OCI-LY7 (cell line): ENCODE measurements around the gene OR52K1. TPM values are rescaled to one million over a fixed set of nuclear protein-coding genes. Genes with fewer than 3 reads are reported as not detected.

Source experiments
- BruUV-seq: library from RNA; stranded (reverse); fragments of 400-500 nt; replicated peaks from 2 replicates; lab custom pipeline; 2021; lab: Mats Ljungman, UMichigan
- CTCF ChIA-PET: fragments of 300-600 bp; sonication (Branson Sonifier 250); formaldehyde crosslinking; loops from one replicate; lab custom pipeline; 2022; ENCODE audit warnings: antibody characterized with exemption; ENCODE audit not compliant: unreplicated experiment; lab: Charles Lee
- POLR2A ChIA-PET: fragments of 300-600 bp; sonication (Branson Sonifier 250); formaldehyde crosslinking; loops from one replicate; lab custom pipeline; 2022; ENCODE audit warnings: antibody characterized with exemption; lab: Charles Lee
- DNase-seq: peaks from one replicate; pipeline ENCODE4 v3.0.0-alpha.2; 2015; ENCODE audit warnings: low spot score
- H2AFZ ChIP-seq: fragments of 200-600 bp; sonication (generic), shearing (Covaris generic); 2 replicates; pipeline ENCODE4 v1.6.1; 2014; ENCODE audit warnings: mild to moderate bottlenecking, antibody characterized with exemption, low read length, moderate library complexity
- H3K27ac ChIP-seq: fragments of 200-600 bp; sonication (generic); 2 replicates; pipeline ENCODE4 v1.5.1; 2014; ENCODE audit warnings: mixed run types, low read depth, mild to moderate bottlenecking, moderate library complexity, low read length, inconsistent platforms; ENCODE audit not compliant: poor library complexity, severe bottlenecking
- H3K36me3 ChIP-seq: fragments of 200-600 bp; sonication (generic); 2 replicates; pipeline ENCODE4 v1.6.1; 2014; ENCODE audit warnings: mild to moderate bottlenecking, antibody characterized with exemption, low read length, moderate library complexity, mixed read lengths; ENCODE audit not compliant: insufficient read depth
- H3K4me1 ChIP-seq: fragments of 200-600 bp; sonication (generic); 2 replicates; pipeline ENCODE4 v1.5.1; 2014; ENCODE audit warnings: mild to moderate bottlenecking, low read length; ENCODE audit not compliant: insufficient read depth, poor library complexity, severe bottlenecking
- H3K4me2 ChIP-seq: fragments of 200-600 bp; sonication (generic); 2 replicates; pipeline ENCODE4 v1.6.1; 2014; ENCODE audit warnings: mild to moderate bottlenecking, low read length
- H3K4me3 ChIP-seq: fragments of 200-600 bp; sonication (generic); 2 replicates; pipeline ENCODE4 v1.5.1; 2014; ENCODE audit warnings: mild to moderate bottlenecking, low read depth, low read length; ENCODE audit not compliant: poor library complexity, severe bottlenecking
- H3K79me2 ChIP-seq: fragments of 200-600 bp; sonication (generic); 2 replicates; pipeline ENCODE4 v1.6.1; 2016; ENCODE audit warnings: low read depth, mild to moderate bottlenecking, low read length, moderate library complexity, mixed read lengths; ENCODE audit not compliant: insufficient read depth
- H3K9me2 ChIP-seq: fragments of 200-600 bp; sonication (generic); 2 replicates; pipeline ENCODE4 v1.6.1; 2016; ENCODE audit warnings: mild to moderate bottlenecking, low read length, mixed read lengths; ENCODE audit not compliant: insufficient read depth
- H3K9me3 ChIP-seq: fragments of 200-600 bp; sonication (generic); 2 replicates; pipeline ENCODE4 v1.6.1; 2014; ENCODE audit warnings: mild to moderate bottlenecking, mixed run types, low read length, mixed read lengths
- H4K20me1 ChIP-seq: fragments of 200-600 bp; sonication (generic); 2 replicates; pipeline ENCODE4 v1.6.1; 2014; ENCODE audit warnings: mild to moderate bottlenecking, antibody characterized with exemption, low read length, moderate library complexity, mixed read lengths; ENCODE audit not compliant: insufficient read depth
- EZH2phosphoT487 ChIP-seq: fragments of 200-600 bp; sonication (generic); IDR thresholded peaks from 2 replicates; pipeline ENCODE4 v1.6.1; 2018; ENCODE audit warnings: low read depth, borderline replicate concordance, mild to moderate bottlenecking, mixed run types, antibody characterized with exemption, low read length, moderate library complexity, mixed read lengths
- intact Hi-C: fragments of 100-400 bp; cut with micrococcal nuclease; formaldehyde crosslinking; loops from one replicate; pipeline ENCODE4 v1.10.0; 2022; ENCODE audit not compliant: unreplicated experiment
- total RNA-seq, 2 experiments: library from RNA; depleted of rRNA in 1 of 2; stranded (reverse); fragments of >200 nt in 1 of 2; shearing (Covaris generic) in 1 of 2; gene quantifications; 2 replicates each; pipeline ENCODE4 v1.2.3, GENCODE V29; 2014 to 2022
- TF ChIP-seq, protein P1 (sequence below): fragments of 200-600 bp; sonication (generic); conservative IDR thresholded peaks from 2 replicates; pipeline ENCODE4 v1.5.1; 2014; ENCODE audit warnings: mild to moderate bottlenecking, antibody characterized with exemption, low read length, moderate library complexity, mixed read lengths

The OR52K1 gene
- total RNA-seq, 2 experiments from 2014 or later: not detected

DNA sequence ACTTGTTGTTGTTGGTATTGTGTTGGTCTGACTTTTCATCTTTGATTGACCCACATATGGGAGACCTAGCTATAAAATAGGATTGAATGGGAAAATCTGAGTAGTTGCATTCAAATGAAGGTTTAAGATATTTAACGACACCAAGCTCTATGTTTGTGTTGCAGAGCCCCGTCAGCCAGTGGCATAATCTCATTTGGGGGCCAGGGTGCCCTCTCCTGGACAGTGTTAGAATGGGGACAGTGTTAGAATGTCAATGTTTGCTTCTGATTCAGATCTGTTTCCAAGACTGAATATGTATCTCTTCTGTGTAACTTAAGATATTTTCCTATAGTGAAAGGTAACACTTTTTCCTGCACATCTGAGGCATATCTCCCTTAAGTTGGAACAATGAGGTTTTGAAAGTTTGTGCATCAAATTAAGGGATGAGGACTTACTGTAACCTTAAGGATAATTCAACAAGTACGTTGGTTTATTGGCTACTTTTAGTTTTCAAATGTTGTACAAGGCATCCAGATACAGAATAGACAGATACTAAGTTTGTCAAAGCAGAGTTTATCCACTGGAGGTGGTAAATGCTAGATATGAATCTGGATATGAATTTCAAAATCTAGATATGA is 57.3 kb downstream of the OR52K1 start:
- TF ChIP-seq, protein P1, sequence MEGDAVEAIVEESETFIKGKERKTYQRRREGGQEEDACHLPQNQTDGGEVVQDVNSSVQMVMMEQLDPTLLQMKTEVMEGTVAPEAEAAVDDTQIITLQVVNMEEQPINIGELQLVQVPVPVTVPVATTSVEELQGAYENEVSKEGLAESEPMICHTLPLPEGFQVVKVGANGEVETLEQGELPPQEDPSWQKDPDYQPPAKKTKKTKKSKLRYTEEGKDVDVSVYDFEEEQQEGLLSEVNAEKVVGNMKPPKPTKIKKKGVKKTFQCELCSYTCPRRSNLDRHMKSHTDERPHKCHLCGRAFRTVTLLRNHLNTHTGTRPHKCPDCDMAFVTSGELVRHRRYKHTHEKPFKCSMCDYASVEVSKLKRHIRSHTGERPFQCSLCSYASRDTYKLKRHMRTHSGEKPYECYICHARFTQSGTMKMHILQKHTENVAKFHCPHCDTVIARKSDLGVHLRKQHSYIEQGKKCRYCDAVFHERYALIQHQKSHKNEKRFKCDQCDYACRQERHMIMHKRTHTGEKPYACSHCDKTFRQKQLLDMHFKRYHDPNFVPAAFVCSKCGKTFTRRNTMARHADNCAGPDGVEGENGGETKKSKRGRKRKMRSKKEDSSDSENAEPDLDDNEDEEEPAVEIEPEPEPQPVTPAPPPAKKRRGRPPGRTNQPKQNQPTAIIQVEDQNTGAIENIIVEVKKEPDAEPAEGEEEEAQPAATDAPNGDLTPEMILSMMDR: peak; percentile 81
- TF ChIP-seq EZH2phosphoT487: no peak
- Histone ChIP-seq H3K27ac (no peak overlapping the region), H2AFZ (no peak overlapping the region), H3K36me3 (no peaks in the 10 kb centered on the region), H3K9me3 (no peaks in the 10 kb centered on the region), H4K20me1 (no peaks in the 10 kb centered on the region), H3K4me3 (no peak overlapping the region), H3K4me1 (no peaks in the 10 kb centered on the region), H3K79me2 (no peaks in the 10 kb centered on the region), H3K4me2 (no peak overlapping the region), H3K9me2 (no peaks in the 10 kb centered on the region)
- DNase-seq: peak; percentile 26
- ChIA-PET CTCF (interaction anchor here (1.4 kb wide), 1 partner anchor 352 kb away, joined by 6 read pairs; no protein-coding TSS in a partner anchor), POLR2A (no interaction called here)
- BruUV-seq: no TSS peak
- intact Hi-C loops: loop anchor here (1.0 kb wide), 1 partner anchor 352 kb away; no protein-coding TSS in a partner anchor

DNA sequence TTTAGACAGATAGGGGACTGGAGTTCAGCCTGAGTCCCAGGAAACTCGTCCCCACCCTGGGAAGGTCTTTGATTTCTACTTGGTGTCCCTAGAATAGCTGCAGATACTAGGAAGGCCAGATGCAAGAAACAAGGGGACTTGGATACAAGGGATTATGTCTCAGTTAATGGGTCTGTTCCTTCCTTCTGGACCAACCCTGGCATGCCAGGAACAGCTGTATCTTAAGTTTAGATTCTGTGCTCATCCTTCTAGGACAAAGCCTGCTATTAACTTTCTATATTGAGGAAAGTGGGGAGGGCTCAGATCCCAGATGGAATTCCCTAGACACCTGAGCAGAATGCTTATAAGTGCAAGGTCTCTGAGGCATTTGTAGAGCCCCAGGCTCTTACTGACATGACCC is 58.6 kb downstream of the OR52K1 start:
- Histone ChIP-seq H3K4me3 (no peak overlapping the region), H3K4me2 (no peak overlapping the region), H3K9me3 (no peaks in the 10 kb centered on the region), H4K20me1 (no peaks in the 10 kb centered on the region), H2AFZ (no peak overlapping the region), H3K36me3 (no peaks in the 10 kb centered on the region), H3K27ac (no peak overlapping the region), H3K4me1 (no peaks in the 10 kb centered on the region), H3K9me2 (no peaks in the 10 kb centered on the region), H3K79me2 (no peaks in the 10 kb centered on the region)
- TF ChIP-seq, protein P1: no peak
- no peak for TF ChIP-seq EZH2phosphoT487
- ChIA-PET POLR2A (no interaction called here), CTCF (no interaction called here)
- BruUV-seq: no TSS peak
- intact Hi-C loops: no loop called here
- DNase-seq: no peak

Other genes starting within 250 kb of the OR52K1 start
- gene OR52B4, start 114.3 kb upstream of the OR52K1 start, total RNA-seq (2014; rRNA removed; shearing (Covaris generic)): not detected in 2 replicates
- not detected in 2 replicates for gene OR52B4, start 114.3 kb upstream of the OR52K1 start, total RNA-seq (2022)
- gene TRIM21, start 88.9 kb upstream of the OR52K1 start, total RNA-seq (2014; rRNA removed; shearing (Covaris generic)): 11.3 and 12.9 TPM in 2 replicates
- gene TRIM21, start 88.9 kb upstream of the OR52K1 start, total RNA-seq (2022): 11.2 and 13.1 TPM in 2 replicates
- gene OR52K2, start 33.4 kb upstream of the OR52K1 start, total RNA-seq (2014; rRNA removed; shearing (Covaris generic)): not detected in 2 replicates
- gene OR52K2, start 33.4 kb upstream of the OR52K1 start, total RNA-seq (2022): not detected in 2 replicates
- not detected in 2 replicates for gene OR52M1, start 62.5 kb downstream of the OR52K1 start, total RNA-seq (2014; rRNA removed; shearing (Covaris generic))
- not detected in 2 replicates for gene OR52M1, start 62.5 kb downstream of the OR52K1 start, total RNA-seq (2022)
- not detected in 2 replicates for gene OR52I2, start 99.1 kb downstream of the OR52K1 start, total RNA-seq (2014; rRNA removed; shearing (Covaris generic))
- gene OR52I2, start 99.1 kb downstream of the OR52K1 start, total RNA-seq (2022): not detected in 2 replicates
- not detected in 2 replicates for gene OR52I1, start 111.4 kb downstream of the OR52K1 start, total RNA-seq (2014; rRNA removed; shearing (Covaris generic))
- gene OR52I1, start 111.4 kb downstream of the OR52K1 start, total RNA-seq (2022): not detected in 2 replicates
- gene TRIM68, start 125.6 kb downstream of the OR52K1 start, total RNA-seq (2014; rRNA removed; shearing (Covaris generic)): 10.4 and 13.2 TPM in 2 replicates
- gene TRIM68, start 125.6 kb downstream of the OR52K1 start, total RNA-seq (2022): 11.9 and 15.8 TPM in 2 replicates
- not detected in 2 replicates for gene OR51D1, start 154.8 kb downstream of the OR52K1 start, total RNA-seq (2014; rRNA removed; shearing (Covaris generic))
- gene OR51D1, start 154.8 kb downstream of the OR52K1 start, total RNA-seq (2022): not detected in 2 replicates
- gene OR51E1, start 161.3 kb downstream of the OR52K1 start, total RNA-seq (2014; rRNA removed; shearing (Covaris generic)): 0.09 TPM in 1 of 2 replicates, not detected in the other
- not detected in 2 replicates for gene OR51E1, start 161.3 kb downstream of the OR52K1 start, total RNA-seq (2022)
- 0.05 TPM in 1 of 2 replicates, not detected in the other for gene OR51E2, start 215.2 kb downstream of the OR52K1 start, total RNA-seq (2014; rRNA removed; shearing (Covaris generic))
- gene OR51E2, start 215.2 kb downstream of the OR52K1 start, total RNA-seq (2022): not detected in 2 replicates
- not detected in 2 replicates for gene MMP26, start 222.1 kb downstream of the OR52K1 start, total RNA-seq (2014; rRNA removed; shearing (Covaris generic))
- not detected in 2 replicates for gene MMP26, start 222.1 kb downstream of the OR52K1 start, total RNA-seq (2022)